ENCODE measurements around the gene CD200R1L.

The CD200R1L gene

GRCh38 chr3:112794622-112795172 is 52.0 kb downstream of the CD200R1L start:
- DNase-seq (ENCODE audit: low read depth in 1 of 2, low spot score in 1 of 2): no peak
- in situ Hi-C loops (cut with HindIII; ENCODE audit: low pct_unique_long_range_greater_than_20kb, low sequenced_read_pairs): no loop called here
- TF ChIP-seq JUND (IDR thresholded peaks at IDR 0.05; ENCODE audit: low read depth): no peak

- DNase-seq (ENCODE audit: low read depth in 1 of 2, low spot score in 1 of 2): no peak
- TF ChIP-seq JUND (IDR thresholded peaks at IDR 0.05; ENCODE audit: low read depth): no peak
- in situ Hi-C loops (cut with HindIII; ENCODE audit: low pct_unique_long_range_greater_than_20kb, low sequenced_read_pairs): no loop called here
Measured at GRCh38 chr3:112793326-112794081, 53.2 kb downstream of the CD200R1L start.

GRCh38 chr3:112791736-112792135 is 54.9 kb downstream of the CD200R1L start:
- DNase-seq (ENCODE audit: low read depth in 1 of 2, low spot score in 1 of 2): no peak
- TF ChIP-seq JUND (IDR thresholded peaks at IDR 0.05; ENCODE audit: low read depth): no peak
- in situ Hi-C loops (cut with HindIII; ENCODE audit: low pct_unique_long_range_greater_than_20kb, low sequenced_read_pairs): no loop called here

- in situ Hi-C loops (cut with HindIII; ENCODE audit: low pct_unique_long_range_greater_than_20kb, low sequenced_read_pairs): no loop called here
- TF ChIP-seq JUND (IDR thresholded peaks at IDR 0.05; ENCODE audit: low read depth): no peak
- no peak for DNase-seq (ENCODE audit: low read depth in 1 of 2, low spot score in 1 of 2)
Measured at GRCh38 chr3:112789787-112790186, 56.9 kb downstream of the CD200R1L start.

- TF ChIP-seq JUND (IDR thresholded peaks at IDR 0.05; ENCODE audit: low read depth): no peak
- in situ Hi-C loops (cut with HindIII; ENCODE audit: low pct_unique_long_range_greater_than_20kb, low sequenced_read_pairs): no loop called here
- no peak for DNase-seq (ENCODE audit: low read depth in 1 of 2, low spot score in 1 of 2)
Measured at GRCh38 chr3:112786881-112787579, 59.6 kb downstream of the CD200R1L start.

- TF ChIP-seq JUND (IDR thresholded peaks at IDR 0.05; ENCODE audit: low read depth): no peak
Measured at GRCh38 chr3:112786002-112786590, 60.6 kb downstream of the CD200R1L start.

GRCh38 chr3:112785321-112786001 is 61.2 kb downstream of the CD200R1L start:
- no peak for DNase-seq (ENCODE audit: low read depth in 1 of 2, low spot score in 1 of 2)
- in situ Hi-C loops (cut with HindIII; ENCODE audit: low pct_unique_long_range_greater_than_20kb, low sequenced_read_pairs): no loop called here
- no peak for TF ChIP-seq JUND (IDR thresholded peaks at IDR 0.05; ENCODE audit: low read depth)

More at GRCh38 chr3:112786002-112786590, 60.6 kb downstream of the CD200R1L start:
- in situ Hi-C loops (cut with HindIII; ENCODE audit: low pct_unique_long_range_greater_than_20kb, low sequenced_read_pairs): no loop called here
- DNase-seq (ENCODE audit: low read depth in 1 of 2, low spot score in 1 of 2): no peak

- no peak for TF ChIP-seq JUND (IDR thresholded peaks at IDR 0.05; ENCODE audit: low read depth)
- in situ Hi-C loops (cut with HindIII; ENCODE audit: low pct_unique_long_range_greater_than_20kb, low sequenced_read_pairs): no loop called here
- no peak for DNase-seq (ENCODE audit: low read depth in 1 of 2, low spot score in 1 of 2)
Measured at GRCh38 chr3:112782491-112782890, 64.2 kb downstream of the CD200R1L start.

- DNase-seq (ENCODE audit: low read depth in 1 of 2, low spot score in 1 of 2): no peak
- TF ChIP-seq JUND (IDR thresholded peaks at IDR 0.05; ENCODE audit: low read depth): no peak
- in situ Hi-C loops (cut with HindIII; ENCODE audit: low pct_unique_long_range_greater_than_20kb, low sequenced_read_pairs): no loop called here
Measured at GRCh38 chr3:112781599-112781998, 65.1 kb downstream of the CD200R1L start.

GRCh38 chr3:112779558-112780480 is 66.8 kb downstream of the CD200R1L start:
- in situ Hi-C loops (cut with HindIII; ENCODE audit: low pct_unique_long_range_greater_than_20kb, low sequenced_read_pairs): no loop called here
- no peak for TF ChIP-seq JUND (IDR thresholded peaks at IDR 0.05; ENCODE audit: low read depth)
- DNase-seq (ENCODE audit: low read depth in 1 of 2, low spot score in 1 of 2): no peak

- no peak for DNase-seq (ENCODE audit: low read depth in 1 of 2, low spot score in 1 of 2)
- in situ Hi-C loops (cut with HindIII; ENCODE audit: low pct_unique_long_range_greater_than_20kb, low sequenced_read_pairs): no loop called here
- no peak for TF ChIP-seq JUND (IDR thresholded peaks at IDR 0.05; ENCODE audit: low read depth)
Measured at GRCh38 chr3:112779011-112779410, 67.7 kb downstream of the CD200R1L start.

All from T47D (cell line).